Stomach (tissue), 9 donors: ENCODE data around the gene BPIFB2. TPM values are rescaled to one million over a fixed set of nuclear protein-coding genes. Genes with fewer than 3 reads are reported as not detected.

ENCODE experiments used
- DNase-seq, 2 donors: peaks; one replicate each; pipeline versions ENCODE4 v3.0.0 to v3.0.0-alpha.2; 2013 to 2019
- H3K27ac ChIP-seq, 5 donors: fragments of 200-600 bp in 4 of 5; sonication (generic) in 4 of 5; one replicate each; pipeline ENCODE4 v1.5.1; 2013 to 2019; ENCODE audit warnings: mild to moderate bottlenecking in 1 of 5, moderate library complexity in 1 of 5
- H3K27me3 ChIP-seq, 3 donors: fragments of 200-600 bp; sonication (generic); one replicate each; pipeline ENCODE4 v1.5.1; 2017 to 2019; ENCODE audit warnings: mixed run types in 1 of 3
- H3K36me3 ChIP-seq, 4 donors: fragments of 200-600 bp; sonication (generic); 1 replicate in 3 of 4; 2 replicates in 1 of 4; pipeline ENCODE4 v1.5.1; 2016 to 2019
- H3K4me1 ChIP-seq, 4 donors: fragments of 200-600 bp; sonication (generic); one replicate each; pipeline ENCODE4 v1.5.1; 2016 to 2019
- H3K4me3 ChIP-seq, 4 donors: fragments of 200-600 bp; sonication (generic) in 3 of 4; one replicate each; pipeline ENCODE4 v1.5.1; 2016 to 2019; ENCODE audit warnings: mild to moderate bottlenecking in 1 of 4
- H3K9me3 ChIP-seq, 4 donors: fragments of 200-600 bp; sonication (generic); one replicate each; pipeline ENCODE4 v1.5.1; 2016 to 2019
- CTCF ChIP-seq, 7 experiments: fragments of 450-650 bp in 4 of 7; fragments of 200-600 bp in 3 of 7; sonication (generic) in 3 of 7; IDR thresholded peaks; one replicate each; pipeline ENCODE4 v1.5.1; 2016 to 2019; ENCODE audit warnings: antibody characterized with exemption in 7 of 7, control low read depth in 2 of 7, mild to moderate bottlenecking in 1 of 7
- EP300 ChIP-seq: sonication (generic); formaldehyde crosslinking; IDR thresholded peaks from one replicate; pipeline ENCODE4 v1.6.1; 2017; ENCODE audit warnings: antibody characterized with exemption
- POLR2A ChIP-seq, 4 donors: fragments of 450-650 bp; IDR thresholded peaks; one replicate each; pipeline ENCODE4 v1.6.1; 2016; ENCODE audit warnings: antibody characterized with exemption in 4 of 4, control low read depth in 2 of 4, mild to moderate bottlenecking in 1 of 4, moderate library complexity in 1 of 4
- POLR2AphosphoS5 ChIP-seq, 3 donors: sonication (generic); formaldehyde crosslinking; IDR thresholded peaks; one replicate each; pipeline ENCODE4 v1.6.1; 2016; ENCODE audit warnings: antibody characterized with exemption in 3 of 3
- WGBS, 5 donors: extraction: QIAGEN DNeasy Blood & Tissue Kit in 3 of 5; methylation state at CpG; one replicate each; pipeline versions ENCODE4 v1.1.5 to v1.1.7; 2013 to 2018; 5-methylcytosine and 5-hydroxymethylcytosine counted together
- intact Hi-C: fragments of 100-400 bp; cut with DNase I; formaldehyde crosslinking; loops from one replicate; pipeline ENCODE4 v1.15.1; 2023; ENCODE audit warnings: low total_unique reads
- polyA plus RNA-seq, 3 donors: library from polyadenylated mRNA; stranded (reverse); fragments of 200-250 nt; gene quantifications; one replicate each; pipeline ENCODE4 v1.2.3, GENCODE V29; 2013
- total RNA-seq, 5 donors: library from RNA; depleted of rRNA; stranded (reverse); fragments of >200 nt; gene quantifications; one replicate each; pipeline versions ENCODE4 v1.1.0 to v1.2.3, GENCODE V29; 2014 to 2016
- donor health status: healthy with polysubstance abuse.
- donor health status: Bipolar disorder and iron deficiency.
- donor health status: healthy.

Gene BPIFB2
- total and polyA plus RNA-seq, 8 donors = 3.3 TPM; not detected in 7

GRCh38 chr20:32964575-32964974, 42.9 kb upstream of the BPIFB2 start:
- intact Hi-C loops = no loop called here
- H3K27me3 ChIP-seq = peaks cover 0 to 3% (median 0%) of the 10 kb centered on the region in 3 donors
- WGBS, 5 donors = 84 to 92% (median 91%) methylated on average over 5 to 6 of the region's 6 CpGs
- H3K9me3 ChIP-seq = no peaks in the 10 kb centered on the region
- peaks cover 0 to 3% (median 0%) of the 10 kb centered on the region in 4 donors for H3K4me1 ChIP-seq
- TF ChIP-seq CTCF (IDR thresholded peaks at IDR 0.05) (no peak), EP300 (no peak), POLR2AphosphoS5 (IDR thresholded peaks at IDR 0.05) (no peak), POLR2A (IDR thresholded peaks at IDR 0.05) (no peak)
- H3K36me3 ChIP-seq = no peaks in the 10 kb centered on the region
- no peak overlapping the region for H3K4me3 ChIP-seq
- no peak for DNase-seq
- no peak overlapping the region for H3K27ac ChIP-seq

- Histone ChIP-seq H3K36me3 (no peaks in the 10 kb centered on the region), H3K27me3 (peaks cover 0 to 3% (median 0%) of the 10 kb centered on the region in 3 donors), H3K4me3 (no peak overlapping the region), H3K27ac (no peak overlapping the region), H3K9me3 (no peaks in the 10 kb centered on the region), H3K4me1 (peaks cover 0 to 8% (median 0%) of the 10 kb centered on the region in 4 donors)
- DNase-seq = no peak
- intact Hi-C loops = no loop called here
- 77 to 84% (median 79%) methylated on average over 8 of the region's 8 CpGs for WGBS, 5 donors
- TF ChIP-seq EP300 = no peak
- no peak for TF ChIP-seq POLR2A (IDR thresholded peaks at IDR 0.05)
- no peak for TF ChIP-seq POLR2AphosphoS5 (IDR thresholded peaks at IDR 0.05)
- no peak for TF ChIP-seq CTCF (IDR thresholded peaks at IDR 0.05)
These were observed 42.4 kb upstream of the BPIFB2 start for GRCh38 chr20:32965115-32965514.

GRCh38 chr20:32965581-32966373, 41.7 kb upstream of the BPIFB2 start:
- H3K27ac ChIP-seq = no peak overlapping the region
- no peaks in the 10 kb centered on the region for H3K36me3 ChIP-seq
- H3K27me3 ChIP-seq = peaks cover 0 to 3% (median 0%) of the 10 kb centered on the region in 3 donors
- TF ChIP-seq POLR2AphosphoS5 (IDR thresholded peaks at IDR 0.05) (no peak), EP300 (no peak), CTCF (IDR thresholded peaks at IDR 0.05) (no peak), POLR2A (IDR thresholded peaks at IDR 0.05) (no peak)
- no peaks in the 10 kb centered on the region for H3K9me3 ChIP-seq
- WGBS, 5 donors = 73 to 83% (median 77%) methylated on average over 12 of the region's 12 CpGs
- intact Hi-C loops = no loop called here
- DNase-seq = peak in 1 of 2 donors; percentile 22
- H3K4me3 ChIP-seq = no peak overlapping the region
- peaks cover 0 to 8% (median 2%) of the 10 kb centered on the region in 4 donors for H3K4me1 ChIP-seq

- Histone ChIP-seq H3K27ac (no peak overlapping the region), H3K9me3 (no peaks in the 10 kb centered on the region), H3K4me3 (no peak overlapping the region), H3K4me1 (peaks cover 0 to 11% (median 5%) of the 10 kb centered on the region in 4 donors), H3K36me3 (no peaks in the 10 kb centered on the region), H3K27me3 (peaks cover 0 to 3% (median 0%) of the 10 kb centered on the region in 3 donors)
- intact Hi-C loops = no loop called here
- DNase-seq = peak in 1 of 2 donors; percentile 18
- TF ChIP-seq CTCF (IDR thresholded peaks at IDR 0.05) (no peak), EP300 (no peak), POLR2AphosphoS5 (IDR thresholded peaks at IDR 0.05) (no peak), POLR2A (IDR thresholded peaks at IDR 0.05) (no peak)
- 75 to 91% (median 89%) methylated on average over 4 of the region's 4 CpGs for whole genome bisulfite sequencing, 5 donors
These were observed 41.1 kb upstream of the BPIFB2 start for GRCh38 chr20:32966382-32966781.
